Effector memory CD4-positive, alpha-beta T cell (primary cell): ENCODE results near the gene KHNYN.

Experiments
- DNase-seq, 3 donors: peaks; one replicate each; pipeline ENCODE4 v3.0.0-alpha.2; 2020
- H3K27ac ChIP-seq: 2 replicates; pipeline ENCODE4 v1.7.0; 2013; ENCODE audit warnings: mild to moderate bottlenecking, low read length, moderate library complexity; ENCODE audit not compliant: insufficient read depth, poor library complexity, severe bottlenecking
- H3K27me3 ChIP-seq: replicated peaks from 2 replicates; pipeline ENCODE4 v1.7.0; 2013; ENCODE audit warnings: mild to moderate bottlenecking, low read length; ENCODE audit not compliant: insufficient read depth, control insufficient read depth, poor library complexity, severe bottlenecking
- H3K36me3 ChIP-seq: 2 replicates; pipeline ENCODE4 v1.7.0; 2013; ENCODE audit warnings: mild to moderate bottlenecking, low read length, moderate library complexity; ENCODE audit not compliant: control insufficient read depth, insufficient read depth
- H3K4me1 ChIP-seq: 2 replicates; pipeline ENCODE4 v1.7.0; 2013; ENCODE audit warnings: low read length, mild to moderate bottlenecking; ENCODE audit not compliant: control insufficient read depth, insufficient read depth, poor library complexity, severe bottlenecking
- H3K4me3 ChIP-seq: 2 replicates; pipeline ENCODE4 v1.7.0; 2013; ENCODE audit warnings: low read length, low read depth, mild to moderate bottlenecking; ENCODE audit not compliant: insufficient read depth, poor library complexity, severe bottlenecking
- H3K9me3 ChIP-seq: 2 replicates; pipeline ENCODE4 v1.7.0; 2013; ENCODE audit warnings: mild to moderate bottlenecking, low read length, moderate library complexity; ENCODE audit not compliant: control insufficient read depth

The KHNYN gene

GRCh38 chr14:24431569-24432258, 2.0 kb downstream of the KHNYN start:
- Histone ChIP-seq H3K27ac (peak overlapping the region; percentile 98), H3K4me3 (peak overlapping the region; percentile 94), H3K9me3 (no peaks in the 10 kb centered on the region), H3K36me3 (peaks cover 35% of the 10 kb centered on the region), H3K4me1 (peaks cover 41% of the 10 kb centered on the region), H3K27me3 (no peaks in the 10 kb centered on the region)
- DNase-seq: peak; percentile 69 to 84 (median 78)

DNA sequence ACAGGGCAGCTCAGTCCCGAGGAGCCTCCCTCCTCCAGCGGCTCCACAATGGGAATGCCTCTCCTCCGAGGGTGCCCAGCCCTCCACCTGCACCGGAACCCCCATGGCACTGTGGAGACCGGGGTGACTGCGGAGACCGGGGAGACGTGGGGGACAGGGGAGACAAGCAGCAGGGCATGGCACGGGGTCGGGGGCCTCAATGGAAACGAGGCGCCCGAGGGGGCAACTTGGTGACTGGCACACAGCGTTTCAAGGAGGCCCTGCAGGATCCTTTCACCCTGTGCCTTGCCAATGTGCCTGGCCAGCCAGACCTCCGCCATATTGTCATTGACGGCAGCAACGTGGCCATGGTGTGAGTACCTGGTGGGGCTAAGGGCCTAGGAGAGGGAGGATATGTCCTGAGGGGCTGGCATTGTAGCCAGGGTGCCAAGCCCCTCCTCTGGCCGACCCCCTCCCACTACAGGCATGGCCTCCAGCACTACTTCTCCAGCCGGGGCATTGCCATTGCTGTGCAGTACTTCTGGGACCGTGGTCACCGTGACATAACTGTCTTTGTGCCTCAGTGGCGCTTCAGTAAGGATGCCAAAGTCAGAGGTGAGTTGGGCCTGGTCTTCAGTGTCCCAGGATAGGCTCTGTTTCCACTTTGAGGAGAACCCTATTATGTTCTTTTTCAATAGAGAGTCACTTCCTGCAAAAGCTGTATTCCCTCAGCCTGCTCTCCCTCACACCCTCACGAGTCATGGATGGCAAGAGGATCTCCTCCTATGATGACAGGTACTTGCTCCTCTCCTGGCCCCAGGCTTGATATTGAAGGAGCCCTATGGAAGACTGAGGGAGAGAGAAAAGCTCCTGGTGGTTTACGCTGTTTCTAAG, 2.7 kb downstream of the KHNYN start:
- Histone ChIP-seq H3K36me3 (peaks cover 35% of the 10 kb centered on the region), H3K27me3 (no peaks in the 10 kb centered on the region), H3K4me1 (peaks cover 43% of the 10 kb centered on the region), H3K4me3 (no peak overlapping the region), H3K9me3 (no peaks in the 10 kb centered on the region), H3K27ac (no peak overlapping the region)
- no peak for DNase-seq

DNA sequence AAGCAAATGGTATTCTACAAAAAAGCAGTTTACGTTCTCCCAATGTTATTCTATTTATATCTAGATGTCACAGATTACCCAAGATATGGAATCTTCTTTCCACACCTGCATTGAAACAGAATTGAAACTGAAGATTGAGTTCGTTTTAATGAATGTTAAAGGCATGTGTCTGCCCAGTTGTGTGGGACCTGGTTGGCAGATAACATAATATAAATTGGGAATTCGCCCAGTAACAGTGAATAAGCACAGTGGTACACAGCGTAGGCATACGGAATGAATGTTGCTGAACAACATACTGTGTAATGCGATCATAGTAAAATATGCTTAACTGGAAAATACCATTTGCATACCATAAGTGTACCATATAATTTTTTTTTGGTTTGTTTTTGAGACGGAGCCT, 4.3 kb downstream of the KHNYN start:
- H3K9me3 ChIP-seq: no peaks in the 10 kb centered on the region
- H3K27ac ChIP-seq: no peak overlapping the region
- no peak overlapping the region for H3K4me3 ChIP-seq
- peaks cover 46% of the 10 kb centered on the region for H3K36me3 ChIP-seq
- DNase-seq: no peak
- peaks cover 36% of the 10 kb centered on the region for H3K4me1 ChIP-seq
- H3K27me3 ChIP-seq: no peaks in the 10 kb centered on the region

DNA sequence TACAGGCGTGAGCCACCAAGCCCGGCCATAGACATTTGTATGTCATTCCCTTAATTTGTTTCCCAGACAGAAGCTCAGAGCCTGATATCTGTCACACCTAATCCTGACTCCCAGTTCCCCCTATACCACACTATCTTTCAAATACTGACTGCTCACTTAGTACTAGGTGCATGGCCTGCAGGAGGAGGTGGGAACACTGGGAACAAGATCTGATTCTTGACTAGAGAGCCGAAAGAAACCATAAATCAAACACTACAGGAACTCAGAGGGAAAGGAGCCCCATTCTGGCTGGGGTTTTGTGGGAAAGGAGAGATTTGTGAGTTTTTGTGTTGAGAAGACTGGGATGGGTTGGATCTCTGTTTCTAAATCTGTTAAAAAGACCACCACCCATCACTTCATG, 4.9 kb downstream of the KHNYN start:
- peaks cover 30% of the 10 kb centered on the region for H3K4me1 ChIP-seq
- H3K9me3 ChIP-seq: no peaks in the 10 kb centered on the region
- no peaks in the 10 kb centered on the region for H3K27me3 ChIP-seq
- H3K27ac ChIP-seq: no peak overlapping the region
- H3K36me3 ChIP-seq: peaks cover 52% of the 10 kb centered on the region
- H3K4me3 ChIP-seq: no peak overlapping the region
- no peak for DNase-seq

GRCh38 chr14:24435192-24435810, 5.5 kb downstream of the KHNYN start:
- Histone ChIP-seq H3K4me1 (peaks cover 29% of the 10 kb centered on the region), H3K4me3 (no peak overlapping the region), H3K9me3 (no peaks in the 10 kb centered on the region), H3K27me3 (no peaks in the 10 kb centered on the region), H3K36me3 (peaks cover 53% of the 10 kb centered on the region), H3K27ac (no peak overlapping the region)
- no peak for DNase-seq

- Histone ChIP-seq H3K4me3 (no peak overlapping the region), H3K36me3 (peaks cover 56% of the 10 kb centered on the region), H3K4me1 (peaks cover 22% of the 10 kb centered on the region), H3K9me3 (no peaks in the 10 kb centered on the region), H3K27me3 (no peaks in the 10 kb centered on the region), H3K27ac (no peak overlapping the region)
- DNase-seq: no peak
Measured at GRCh38 chr14:24435998-24436354, 6.2 kb downstream of the KHNYN start.

DNA sequence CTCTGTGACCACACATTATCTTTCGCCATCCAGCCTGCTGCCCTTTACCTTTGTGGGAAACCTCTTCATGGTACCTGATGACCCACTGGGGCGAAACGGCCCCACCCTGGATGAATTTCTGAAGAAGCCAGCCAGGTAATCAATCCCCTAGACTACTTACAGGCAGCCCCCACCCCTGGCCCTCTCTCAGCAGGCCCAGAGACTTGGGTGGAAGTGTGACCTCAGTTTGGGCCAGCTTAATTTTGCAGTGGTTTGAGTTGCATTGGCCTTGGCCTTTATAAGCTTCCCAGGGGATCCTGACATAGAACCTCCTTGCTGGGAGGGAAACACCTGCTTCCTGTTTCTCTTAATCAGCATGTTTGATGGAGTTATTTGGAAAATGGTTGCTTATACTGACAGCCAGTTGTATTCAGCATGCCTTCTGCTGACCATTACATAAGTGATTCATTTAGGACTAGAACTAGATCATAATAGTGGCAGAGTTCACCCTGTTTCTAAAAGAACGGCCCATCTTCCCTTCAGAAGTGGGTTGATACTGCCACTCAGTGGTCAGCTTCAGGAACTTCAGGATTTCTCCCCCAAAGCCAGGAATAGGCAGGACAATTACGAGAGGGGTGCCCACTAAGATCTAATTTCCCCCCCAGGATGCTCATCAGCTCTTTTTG, 6.7 kb downstream of the KHNYN start:
- Histone ChIP-seq H3K9me3 (no peaks in the 10 kb centered on the region), H3K27me3 (no peaks in the 10 kb centered on the region), H3K4me1 (peaks cover 19% of the 10 kb centered on the region), H3K27ac (peak overlapping the region; percentile 6), H3K36me3 (peaks cover 57% of the 10 kb centered on the region), H3K4me3 (no peak overlapping the region)
- peak in 2 of 3 donors; percentile 18 to 39 for DNase-seq

- Histone ChIP-seq H3K27me3 (no peaks in the 10 kb centered on the region), H3K4me1 (peaks cover 16% of the 10 kb centered on the region), H3K27ac (peak overlapping the region; percentile 6), H3K36me3 (peaks cover 54% of the 10 kb centered on the region), H3K9me3 (no peaks in the 10 kb centered on the region), H3K4me3 (no peak overlapping the region)
- DNase-seq: no peak
Measured at GRCh38 chr14:24437020-24437735, 7.4 kb downstream of the KHNYN start.

GRCh38 chr14:24437736-24438067, 7.9 kb downstream of the KHNYN start:
- no peaks in the 10 kb centered on the region for H3K9me3 ChIP-seq
- peaks cover 50% of the 10 kb centered on the region for H3K36me3 ChIP-seq
- H3K4me1 ChIP-seq: peaks cover 16% of the 10 kb centered on the region
- H3K27me3 ChIP-seq: no peaks in the 10 kb centered on the region
- DNase-seq: no peak
- peak overlapping the region; percentile 6 for H3K27ac ChIP-seq
- H3K4me3 ChIP-seq: no peak overlapping the region
